ENCODE results near the gene TMEM145. TPM values are rescaled to one million over a fixed set of nuclear protein-coding genes. Genes with fewer than 3 reads are reported as not detected.
A peak's percentile ranks its signal among the peaks of the same experiment; 100 is the strongest.

TMEM145 gene
- total and polyA plus RNA-seq, 9 of the 15 experiments (the other 6 are each of a cell fraction or from before 2014, with no cell fraction given) = 0.80 to 5.5 (median 1.9) TPM; not detected in 3

DNA sequence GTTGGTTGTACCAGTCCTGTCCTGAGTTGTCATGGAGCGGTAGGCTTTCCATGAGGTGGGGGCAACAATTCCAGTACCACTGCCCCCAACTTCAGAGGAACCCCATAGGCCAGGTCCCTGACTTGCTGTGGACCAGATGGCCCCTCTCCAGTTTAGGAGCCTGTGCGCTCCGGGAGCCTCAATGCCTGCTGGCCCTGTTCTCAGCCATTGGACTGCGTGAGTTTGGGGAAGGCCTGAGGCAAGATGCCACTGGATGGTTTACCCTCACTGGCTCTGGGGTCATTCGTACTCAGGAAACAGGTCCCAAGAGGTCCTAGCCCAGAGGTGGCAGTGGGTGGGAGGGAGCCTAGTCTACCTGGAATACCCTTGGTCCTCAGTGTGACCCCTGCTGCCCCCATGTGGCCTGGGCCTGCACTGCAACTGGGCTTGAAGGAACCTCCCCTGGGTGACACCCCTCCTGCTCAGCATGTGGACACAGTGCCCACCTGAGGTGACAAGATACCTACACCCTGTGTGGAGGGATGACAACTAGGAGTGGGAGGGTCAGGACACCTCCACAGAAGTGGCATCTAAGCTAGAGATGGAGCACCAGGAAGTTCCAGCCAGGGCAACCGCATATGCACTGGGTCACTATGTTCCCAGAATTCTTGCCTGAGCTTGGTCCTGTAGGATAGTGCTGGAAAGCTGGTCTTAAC, 17.1 kb upstream of the TMEM145 start (continued):
- TF ChIP-seq, protein P1, sequence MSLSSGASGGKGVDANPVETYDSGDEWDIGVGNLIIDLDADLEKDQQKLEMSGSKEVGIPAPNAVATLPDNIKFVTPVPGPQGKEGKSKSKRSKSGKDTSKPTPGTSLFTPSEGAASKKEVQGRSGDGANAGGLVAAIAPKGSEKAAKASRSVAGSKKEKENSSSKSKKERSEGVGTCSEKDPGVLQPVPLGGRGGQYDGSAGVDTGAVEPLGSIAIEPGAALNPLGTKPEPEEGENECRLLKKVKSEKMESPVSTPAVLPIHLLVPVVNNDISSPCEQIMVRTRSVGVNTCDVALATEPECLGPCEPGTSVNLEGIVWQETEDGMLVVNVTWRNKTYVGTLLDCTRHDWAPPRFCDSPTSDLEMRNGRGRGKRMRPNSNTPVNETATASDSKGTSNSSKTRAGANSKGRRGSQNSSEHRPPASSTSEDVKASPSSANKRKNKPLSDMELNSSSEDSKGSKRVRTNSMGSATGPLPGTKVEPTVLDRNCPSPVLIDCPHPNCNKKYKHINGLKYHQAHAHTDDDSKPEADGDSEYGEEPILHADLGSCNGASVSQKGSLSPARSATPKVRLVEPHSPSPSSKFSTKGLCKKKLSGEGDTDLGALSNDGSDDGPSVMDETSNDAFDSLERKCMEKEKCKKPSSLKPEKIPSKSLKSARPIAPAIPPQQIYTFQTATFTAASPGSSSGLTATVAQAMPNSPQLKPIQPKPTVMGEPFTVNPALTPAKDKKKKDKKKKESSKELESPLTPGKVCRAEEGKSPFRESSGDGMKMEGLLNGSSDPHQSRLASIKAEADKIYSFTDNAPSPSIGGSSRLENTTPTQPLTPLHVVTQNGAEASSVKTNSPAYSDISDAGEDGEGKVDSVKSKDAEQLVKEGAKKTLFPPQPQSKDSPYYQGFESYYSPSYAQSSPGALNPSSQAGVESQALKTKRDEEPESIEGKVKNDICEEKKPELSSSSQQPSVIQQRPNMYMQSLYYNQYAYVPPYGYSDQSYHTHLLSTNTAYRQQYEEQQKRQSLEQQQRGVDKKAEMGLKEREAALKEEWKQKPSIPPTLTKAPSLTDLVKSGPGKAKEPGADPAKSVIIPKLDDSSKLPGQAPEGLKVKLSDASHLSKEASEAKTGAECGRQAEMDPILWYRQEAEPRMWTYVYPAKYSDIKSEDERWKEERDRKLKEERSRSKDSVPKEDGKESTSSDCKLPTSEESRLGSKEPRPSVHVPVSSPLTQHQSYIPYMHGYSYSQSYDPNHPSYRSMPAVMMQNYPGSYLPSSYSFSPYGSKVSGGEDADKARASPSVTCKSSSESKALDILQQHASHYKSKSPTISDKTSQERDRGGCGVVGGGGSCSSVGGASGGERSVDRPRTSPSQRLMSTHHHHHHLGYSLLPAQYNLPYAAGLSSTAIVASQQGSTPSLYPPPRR (CRISPR knock-in tag; IDR thresholded peaks at IDR 0.05; ENCODE audit: borderline replicate concordance) = no peak
- TF ChIP-seq MAZ (CRISPR knock-in tag; conservative IDR thresholded peaks at IDR 0.05 in 1 of 2, IDR thresholded peaks at IDR 0.05 in 1 of 2) (peak; percentile 48 to 81; a peak in 3 of 4 replicates), CTBP1 (IDR thresholded peaks at IDR 0.05; ENCODE audit: borderline replicate concordance) (peak; percentile 69; the same call in 1 of the 2 replicates), ZNF384 (IDR thresholded peaks at IDR 0.05; ENCODE audit: low read depth, low read length) (no peak)

Data from K562 (cell line).